Measurements from ENCODE around the gene CBX8.

The CBX8 gene

DNA sequence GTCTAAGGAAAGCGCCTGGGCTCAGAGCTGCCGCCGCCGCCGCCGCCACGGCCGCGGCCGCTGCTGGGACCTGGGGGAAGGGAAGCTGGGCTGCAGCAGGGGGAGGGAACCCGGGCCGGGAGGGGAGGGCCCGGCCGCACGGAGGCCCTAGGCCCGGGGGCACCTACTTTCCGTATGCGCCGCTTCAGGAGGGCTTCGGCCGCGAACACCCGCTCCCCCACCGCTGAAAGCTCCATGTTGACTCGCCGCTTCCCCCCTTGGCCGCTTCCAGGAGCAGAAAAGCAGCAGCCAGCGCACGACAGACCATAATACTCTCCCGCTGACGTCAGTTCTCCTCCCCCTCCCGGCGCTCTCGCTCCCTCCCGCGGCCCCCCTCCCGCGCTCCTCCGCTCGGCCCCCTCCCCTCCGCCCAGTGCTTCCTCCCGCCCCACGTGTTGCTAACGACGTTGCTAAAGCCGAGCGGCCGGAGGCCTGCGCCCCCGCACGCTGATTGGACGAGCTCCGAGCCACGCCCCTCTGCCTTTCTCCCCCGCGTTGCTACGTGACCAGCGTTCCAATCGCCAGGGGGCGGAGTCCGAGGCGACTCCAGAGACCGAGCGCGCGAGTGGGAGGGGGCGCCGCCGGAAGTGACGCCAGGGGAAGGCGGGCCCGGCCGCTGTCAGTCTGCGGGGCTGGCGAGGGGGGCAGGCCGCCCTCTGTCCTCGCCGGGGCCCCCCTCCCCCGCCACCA is at the start of gene CBX8:
Gene CBX8 (minus strand): TSS at position 315 of the 729 bp plus-strand sequence. CDS start 79 bp downstream, at position 236.
- no peak for TF ChIP-seq CTCF (IDR thresholded peaks at IDR 0.05; ENCODE audit: low read depth, low read length)
- peak within 1 kb of the TSS; percentile 79 for H3K4me3 ChIP-seq (ENCODE audit: low read depth, low read length)

DNA sequence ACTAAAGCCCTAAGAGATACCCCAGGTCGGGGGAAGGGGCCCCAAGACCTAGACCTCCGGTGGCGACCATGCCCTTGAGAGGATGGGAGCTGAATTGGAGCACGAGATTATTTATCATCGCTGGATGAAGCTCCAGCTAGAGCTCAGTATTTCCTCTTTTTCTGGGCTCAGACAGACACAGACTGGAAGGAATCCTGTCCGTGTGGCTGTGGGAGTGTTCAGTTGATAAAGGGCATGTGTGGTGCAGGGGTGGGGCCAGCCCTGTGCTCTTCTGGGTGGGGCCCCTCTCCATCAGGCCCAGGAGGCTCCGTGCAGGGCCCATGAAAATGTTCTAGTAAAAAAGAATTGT is 48.7 kb upstream of the CBX8 start:
- no peak overlapping the region for H3K4me3 ChIP-seq (ENCODE audit: low read depth, low read length)
- TF ChIP-seq CTCF (IDR thresholded peaks at IDR 0.05; ENCODE audit: low read depth, low read length) = no peak

GRCh38 chr17:79844869-79845600 is 48.2 kb upstream of the CBX8 start:
- H3K4me3 ChIP-seq (ENCODE audit: low read depth, low read length) = no peak overlapping the region
- peak; percentile 55 for TF ChIP-seq CTCF (IDR thresholded peaks at IDR 0.05; ENCODE audit: low read depth, low read length)

GRCh38 chr17:79843816-79844800 is 47.2 kb upstream of the CBX8 start:
- peak overlapping the region; percentile 57 for H3K4me3 ChIP-seq (ENCODE audit: low read depth, low read length)

GRCh38 chr17:79843474-79843815 is 46.6 kb upstream of the CBX8 start:
- peak overlapping the region; percentile 57 for H3K4me3 ChIP-seq (ENCODE audit: low read depth, low read length)

More at GRCh38 chr17:79843816-79844800, 47.2 kb upstream of the CBX8 start:
- TF ChIP-seq CTCF (IDR thresholded peaks at IDR 0.05; ENCODE audit: low read depth, low read length) = no peak

More at GRCh38 chr17:79843474-79843815, 46.6 kb upstream of the CBX8 start:
- no peak for TF ChIP-seq CTCF (IDR thresholded peaks at IDR 0.05; ENCODE audit: low read depth, low read length)

All from WI38 (cell line).